ENCODE measurements around the gene FKBP4. TPM values are rescaled to one million over a fixed set of nuclear protein-coding genes. Genes with fewer than 3 reads are reported as not detected.
A peak's percentile ranks its signal among the peaks of the same experiment; 100 is the strongest.

FKBP4 gene
- total RNA-seq, 6 donors from 2014 or later, result 19.1 to 62.8 (median 29.8) TPM

- Histone ChIP-seq H3K9me3 (no peaks in the 10 kb centered on the region), H3K36me3 (peaks cover 25 to 63% (median 44%) of the 10 kb centered on the region in 4 donors), H3K27ac (no peak overlapping the region), H3K27me3 (no peaks in the 10 kb centered on the region), H3K4me1 (no peaks in the 10 kb centered on the region), H3K4me3 (no peak overlapping the region)
- TF ChIP-seq EP300 (IDR thresholded peaks at IDR 0.05) (no peak), POLR2A (IDR thresholded peaks at IDR 0.05) (no peak), POLR2AphosphoS5 (IDR thresholded peaks at IDR 0.05) (no peak)
- TF ChIP-seq, protein P1, sequence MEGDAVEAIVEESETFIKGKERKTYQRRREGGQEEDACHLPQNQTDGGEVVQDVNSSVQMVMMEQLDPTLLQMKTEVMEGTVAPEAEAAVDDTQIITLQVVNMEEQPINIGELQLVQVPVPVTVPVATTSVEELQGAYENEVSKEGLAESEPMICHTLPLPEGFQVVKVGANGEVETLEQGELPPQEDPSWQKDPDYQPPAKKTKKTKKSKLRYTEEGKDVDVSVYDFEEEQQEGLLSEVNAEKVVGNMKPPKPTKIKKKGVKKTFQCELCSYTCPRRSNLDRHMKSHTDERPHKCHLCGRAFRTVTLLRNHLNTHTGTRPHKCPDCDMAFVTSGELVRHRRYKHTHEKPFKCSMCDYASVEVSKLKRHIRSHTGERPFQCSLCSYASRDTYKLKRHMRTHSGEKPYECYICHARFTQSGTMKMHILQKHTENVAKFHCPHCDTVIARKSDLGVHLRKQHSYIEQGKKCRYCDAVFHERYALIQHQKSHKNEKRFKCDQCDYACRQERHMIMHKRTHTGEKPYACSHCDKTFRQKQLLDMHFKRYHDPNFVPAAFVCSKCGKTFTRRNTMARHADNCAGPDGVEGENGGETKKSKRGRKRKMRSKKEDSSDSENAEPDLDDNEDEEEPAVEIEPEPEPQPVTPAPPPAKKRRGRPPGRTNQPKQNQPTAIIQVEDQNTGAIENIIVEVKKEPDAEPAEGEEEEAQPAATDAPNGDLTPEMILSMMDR (IDR thresholded peaks at IDR 0.05), result no peak
- WGBS, 2 donors, result 65 to 72% methylated on average over 5 of the region's 5 CpGs
- ATAC-seq (ENCODE audit: low FRiP score in 2 of 2) (no peak), DNase-seq (no peak)
Measured at GRCh38 chr12:2804393-2805142, 9.8 kb downstream of the FKBP4 start.

- Histone ChIP-seq H3K4me1 (no peaks in the 10 kb centered on the region), H3K27me3 (no peaks in the 10 kb centered on the region), H3K9me3 (no peaks in the 10 kb centered on the region), H3K4me3 (no peak overlapping the region), H3K27ac (no peak overlapping the region), H3K36me3 (peaks cover 19 to 57% (median 39%) of the 10 kb centered on the region in 4 donors)
- ATAC-seq (ENCODE audit: low FRiP score in 2 of 2) (no peak), DNase-seq (no peak)
- 58 to 61% methylated on average over 2 of the region's 2 CpGs for WGBS, 2 donors
- TF ChIP-seq POLR2AphosphoS5 (IDR thresholded peaks at IDR 0.05) (no peak), POLR2A (IDR thresholded peaks at IDR 0.05) (no peak), EP300 (IDR thresholded peaks at IDR 0.05) (no peak)
- TF ChIP-seq, protein P1 (IDR thresholded peaks at IDR 0.05), result no peak
Measured at GRCh38 chr12:2805143-2805520, 10.4 kb downstream of the FKBP4 start.

- WGBS, 2 donors, result 79 to 89% methylated on average over 6 of the region's 6 CpGs
- DNase-seq, result no peak
- H3K4me3 ChIP-seq, result no peak overlapping the region
- H3K27ac ChIP-seq, result no peak overlapping the region
- H3K9me3 ChIP-seq, result no peaks in the 10 kb centered on the region
- peaks cover 0 to 3% (median under 1%) of the 10 kb centered on the region in 4 donors for H3K4me1 ChIP-seq
- TF ChIP-seq, protein P1 (IDR thresholded peaks at IDR 0.05), result no peak
- no peak for TF ChIP-seq POLR2AphosphoS5 (IDR thresholded peaks at IDR 0.05)
- TF ChIP-seq POLR2A (IDR thresholded peaks at IDR 0.05), result no peak
- TF ChIP-seq EP300 (IDR thresholded peaks at IDR 0.05), result no peak
- no peaks in the 10 kb centered on the region for H3K27me3 ChIP-seq
- ATAC-seq (ENCODE audit: low FRiP score in 2 of 2), result no peak
- H3K36me3 ChIP-seq, result peaks cover 13 to 42% (median 23%) of the 10 kb centered on the region in 4 donors
Measured at GRCh38 chr12:2806700-2807099, 11.9 kb downstream of the FKBP4 start.

DNA sequence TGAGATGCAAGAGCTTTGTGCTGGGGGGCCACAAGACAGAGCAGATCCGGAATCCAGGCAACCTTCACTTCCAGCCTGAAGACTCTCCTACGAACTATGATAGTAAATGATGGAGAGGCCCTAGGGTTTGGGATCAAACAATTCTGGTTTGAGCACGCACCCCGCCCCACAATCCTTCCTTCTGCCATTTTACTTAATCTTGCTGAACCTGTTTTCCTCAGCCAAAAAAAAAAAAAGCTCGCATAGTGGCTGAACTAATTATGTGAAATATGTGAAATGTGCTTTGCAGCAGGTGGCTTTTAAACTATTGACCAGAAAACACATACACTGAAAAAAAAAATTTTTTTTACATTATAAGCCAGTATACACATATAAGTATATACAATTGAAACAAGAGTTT lies 17.0 kb downstream of the FKBP4 start:
- H3K27ac ChIP-seq, result peak overlapping the region in 2 of 4 donors; percentile 88 to 92
- peak overlapping the region in 3 of 4 donors; percentile 60 to 72 (median 68) for H3K4me3 ChIP-seq
- DNase-seq (no peak), ATAC-seq (ENCODE audit: low FRiP score in 2 of 2) (no peak)
- no peaks in the 10 kb centered on the region for H3K9me3 ChIP-seq
- 67 to 71% methylated on average over 5 of the region's 5 CpGs for WGBS, 2 donors
- TF ChIP-seq, protein P1 (IDR thresholded peaks at IDR 0.05), result no peak
- TF ChIP-seq POLR2A (IDR thresholded peaks at IDR 0.05), result no peak
- no peak for TF ChIP-seq EP300 (IDR thresholded peaks at IDR 0.05)
- no peak for TF ChIP-seq POLR2AphosphoS5 (IDR thresholded peaks at IDR 0.05)
- H3K36me3 ChIP-seq, result peaks cover 0 to under 1% (median 0%) of the 10 kb centered on the region in 4 donors
- no peaks in the 10 kb centered on the region for H3K27me3 ChIP-seq
- peaks cover 12 to 17% (median 16%) of the 10 kb centered on the region in 4 donors for H3K4me1 ChIP-seq

All from upper lobe of left lung (tissue), 6 donors.